IPS-15b (cell line): Measurements from ENCODE around the gene PTPRN2.

Experiments used
- H3K27me3 ChIP-seq: one replicate; pipeline ENCODE4 v1.6.1; 2013; ENCODE audit warnings: low read length; ENCODE audit not compliant: control insufficient read depth, insufficient read depth
- H3K36me3 ChIP-seq: one replicate; pipeline ENCODE4 v1.6.1; 2013; ENCODE audit warnings: low read length; ENCODE audit not compliant: control insufficient read depth, insufficient read depth
- H3K4me1 ChIP-seq: one replicate; pipeline ENCODE4 v1.6.1; 2013; ENCODE audit warnings: mild to moderate bottlenecking, low read length; ENCODE audit not compliant: control insufficient read depth, insufficient read depth
- H3K4me3 ChIP-seq: one replicate; pipeline ENCODE4 v1.5.1; 2013; ENCODE audit warnings: low read depth, low read length
- H3K9ac ChIP-seq: one replicate; pipeline ENCODE4 v1.6.1; 2013; ENCODE audit warnings: low read depth, mild to moderate bottlenecking, low read length
- H3K9me3 ChIP-seq: one replicate; pipeline ENCODE4 v1.6.1; 2013; ENCODE audit warnings: mild to moderate bottlenecking, low read length; ENCODE audit not compliant: control insufficient read depth, insufficient read depth

Gene PTPRN2

GRCh38 chr7:158498443-158499081, 89.1 kb downstream of the PTPRN2 start:
- Histone ChIP-seq H3K36me3 (peaks cover 2% of the 10 kb centered on the region), H3K9ac (no peak overlapping the region), H3K9me3 (no peaks in the 10 kb centered on the region), H3K4me1 (peaks cover 5% of the 10 kb centered on the region), H3K4me3 (no peak overlapping the region), H3K27me3 (no peaks in the 10 kb centered on the region)

DNA sequence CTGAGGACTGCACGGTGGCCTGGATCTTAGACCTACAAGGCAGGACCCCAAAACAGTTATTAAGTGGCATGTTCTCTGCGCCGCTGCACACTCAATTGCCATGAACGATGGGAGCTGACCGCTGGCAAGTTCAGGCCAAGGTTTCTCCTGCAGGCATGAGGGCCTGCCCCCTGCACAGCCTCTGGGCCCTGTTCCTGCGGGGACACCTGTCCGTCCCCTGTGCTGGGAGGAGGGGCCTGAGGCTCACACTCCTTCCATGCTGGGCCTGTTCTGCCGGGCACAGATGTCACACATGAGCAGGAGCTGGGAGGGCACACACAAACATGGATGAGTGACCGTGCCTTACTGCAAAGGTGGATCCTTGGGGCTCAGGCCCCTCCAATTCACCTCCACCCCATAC, 90.0 kb downstream of the PTPRN2 start:
- H3K4me1 ChIP-seq, result peaks cover 5% of the 10 kb centered on the region
- H3K27me3 ChIP-seq, result no peaks in the 10 kb centered on the region

GRCh38 chr7:158495786-158496185, 91.8 kb downstream of the PTPRN2 start:
- H3K9me3 ChIP-seq, result no peaks in the 10 kb centered on the region
- peaks cover 5% of the 10 kb centered on the region for H3K4me1 ChIP-seq
- no peaks in the 10 kb centered on the region for H3K27me3 ChIP-seq
- no peak overlapping the region for H3K9ac ChIP-seq
- peaks cover 2% of the 10 kb centered on the region for H3K36me3 ChIP-seq
- H3K4me3 ChIP-seq, result peak overlapping the region; percentile 8

More for the DNA sequence above, 90.0 kb downstream of the PTPRN2 start:
- H3K4me3 ChIP-seq, result no peak overlapping the region
- H3K9me3 ChIP-seq, result no peaks in the 10 kb centered on the region
- peaks cover 2% of the 10 kb centered on the region for H3K36me3 ChIP-seq
- no peak overlapping the region for H3K9ac ChIP-seq

GRCh38 chr7:158495216-158495615, 92.4 kb downstream of the PTPRN2 start:
- no peak overlapping the region for H3K9ac ChIP-seq
- peak overlapping the region; percentile 8 for H3K4me3 ChIP-seq

GRCh38 chr7:158494643-158495042, 93.0 kb downstream of the PTPRN2 start:
- Histone ChIP-seq H3K27me3 (no peaks in the 10 kb centered on the region), H3K4me3 (no peak overlapping the region), H3K36me3 (no peaks in the 10 kb centered on the region), H3K9me3 (no peaks in the 10 kb centered on the region), H3K9ac (no peak overlapping the region), H3K4me1 (peaks cover 4% of the 10 kb centered on the region)

More at GRCh38 chr7:158495216-158495615, 92.4 kb downstream of the PTPRN2 start:
- peaks cover 4% of the 10 kb centered on the region for H3K4me1 ChIP-seq
- no peaks in the 10 kb centered on the region for H3K27me3 ChIP-seq
- no peaks in the 10 kb centered on the region for H3K36me3 ChIP-seq
- no peaks in the 10 kb centered on the region for H3K9me3 ChIP-seq

DNA sequence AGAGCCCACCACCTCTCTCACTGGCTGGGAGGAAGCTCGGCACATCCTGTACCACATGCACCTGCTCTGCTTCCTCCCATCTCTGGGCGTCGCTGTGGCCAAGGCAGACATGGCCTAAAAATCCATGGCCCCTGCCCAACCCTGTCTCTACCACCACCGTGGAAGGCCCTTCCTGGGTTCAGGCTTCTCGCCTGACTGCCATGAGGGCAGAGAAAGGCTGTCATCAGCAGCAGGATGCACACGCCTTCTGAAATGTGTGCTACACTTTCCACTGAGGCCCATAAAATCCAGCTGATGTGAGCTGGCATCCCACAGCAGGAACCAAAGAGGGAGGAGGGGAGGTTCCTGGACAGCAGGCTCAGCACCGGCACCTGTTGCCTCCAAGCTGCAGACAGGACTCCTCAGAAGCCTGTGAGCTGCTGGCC, 93.4 kb downstream of the PTPRN2 start:
- H3K9me3 ChIP-seq, result no peaks in the 10 kb centered on the region
- H3K27me3 ChIP-seq, result no peaks in the 10 kb centered on the region
- peaks cover 4% of the 10 kb centered on the region for H3K4me1 ChIP-seq
- H3K4me3 ChIP-seq, result no peak overlapping the region
- H3K36me3 ChIP-seq, result no peaks in the 10 kb centered on the region
- H3K9ac ChIP-seq, result no peak overlapping the region

DNA sequence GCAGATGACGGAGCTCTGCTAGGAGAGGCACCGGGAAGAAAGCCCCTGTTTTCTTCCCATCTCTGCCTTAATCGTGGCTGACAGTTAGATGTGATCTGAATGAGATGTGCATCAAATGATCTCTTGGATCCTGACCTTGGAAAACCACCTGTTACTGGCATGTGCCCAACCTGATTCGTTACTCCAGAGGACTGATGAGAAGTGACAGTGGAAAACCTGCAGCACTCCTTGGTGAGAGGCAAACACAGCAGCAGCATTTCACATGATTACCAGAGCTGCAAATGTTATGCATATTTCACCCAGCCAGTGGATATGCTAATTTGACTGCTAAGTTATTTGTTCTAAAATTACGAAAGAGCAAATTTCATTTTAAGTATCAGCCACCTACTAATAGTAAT, 95.3 kb downstream of the PTPRN2 start:
- Histone ChIP-seq H3K36me3 (no peaks in the 10 kb centered on the region), H3K4me1 (peaks cover 4% of the 10 kb centered on the region), H3K27me3 (no peaks in the 10 kb centered on the region), H3K9ac (no peak overlapping the region), H3K4me3 (no peak overlapping the region), H3K9me3 (no peaks in the 10 kb centered on the region)

DNA sequence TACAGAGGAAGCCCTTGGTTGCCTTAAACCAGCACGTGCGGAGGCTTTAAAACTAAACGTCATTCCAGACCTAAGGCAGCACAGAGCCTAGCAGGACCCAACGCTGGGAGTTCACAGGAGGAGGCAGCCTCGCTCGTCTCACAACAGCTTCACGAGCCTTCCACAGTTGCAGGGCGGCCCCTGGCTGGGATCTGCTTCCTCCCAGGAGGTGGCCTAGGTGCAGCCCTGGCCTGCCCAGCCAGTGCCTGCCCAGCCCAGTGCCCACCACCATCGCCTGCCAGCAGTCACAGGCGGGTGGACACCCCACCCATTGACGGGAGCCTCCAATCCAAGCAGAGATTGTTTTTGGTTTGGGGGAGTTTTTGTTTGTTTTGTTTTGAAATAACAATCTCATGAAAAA, 96.5 kb downstream of the PTPRN2 start:
- Histone ChIP-seq H3K4me1 (peaks cover 4% of the 10 kb centered on the region), H3K4me3 (no peak overlapping the region)

GRCh38 chr7:158490171-158490782, 97.3 kb downstream of the PTPRN2 start:
- Histone ChIP-seq H3K9me3 (no peaks in the 10 kb centered on the region), H3K9ac (no peak overlapping the region), H3K27me3 (no peaks in the 10 kb centered on the region), H3K4me1 (peaks cover 4% of the 10 kb centered on the region), H3K36me3 (no peaks in the 10 kb centered on the region), H3K4me3 (no peak overlapping the region)

More for the DNA sequence above, 96.5 kb downstream of the PTPRN2 start:
- Histone ChIP-seq H3K27me3 (no peaks in the 10 kb centered on the region), H3K9me3 (no peaks in the 10 kb centered on the region), H3K9ac (no peak overlapping the region), H3K36me3 (no peaks in the 10 kb centered on the region)

- Histone ChIP-seq H3K36me3 (no peaks in the 10 kb centered on the region), H3K27me3 (no peaks in the 10 kb centered on the region)
These were observed 98.0 kb downstream of the PTPRN2 start for GRCh38 chr7:158489462-158490155.

GRCh38 chr7:158488181-158488971, 99.2 kb downstream of the PTPRN2 start:
- no peaks in the 10 kb centered on the region for H3K9me3 ChIP-seq
- no peaks in the 10 kb centered on the region for H3K27me3 ChIP-seq
- H3K4me3 ChIP-seq, result no peak overlapping the region
- H3K36me3 ChIP-seq, result no peaks in the 10 kb centered on the region
- H3K4me1 ChIP-seq, result no peaks in the 10 kb centered on the region
- no peak overlapping the region for H3K9ac ChIP-seq

More at GRCh38 chr7:158489462-158490155, 98.0 kb downstream of the PTPRN2 start:
- H3K4me1 ChIP-seq, result no peaks in the 10 kb centered on the region
- H3K9me3 ChIP-seq, result no peaks in the 10 kb centered on the region
- no peak overlapping the region for H3K9ac ChIP-seq
- no peak overlapping the region for H3K4me3 ChIP-seq
